ENCODE results near the gene PNRC2. TPM values are rescaled to one million over a fixed set of nuclear protein-coding genes. Genes with fewer than 3 reads are reported as not detected.

PNRC2 gene
- total and polyA plus RNA-seq, 2 of the 13 experiments (the other 11 are each of a cell fraction or from before 2014, with no cell fraction given), result 74.9 to 97.5 TPM

DNA sequence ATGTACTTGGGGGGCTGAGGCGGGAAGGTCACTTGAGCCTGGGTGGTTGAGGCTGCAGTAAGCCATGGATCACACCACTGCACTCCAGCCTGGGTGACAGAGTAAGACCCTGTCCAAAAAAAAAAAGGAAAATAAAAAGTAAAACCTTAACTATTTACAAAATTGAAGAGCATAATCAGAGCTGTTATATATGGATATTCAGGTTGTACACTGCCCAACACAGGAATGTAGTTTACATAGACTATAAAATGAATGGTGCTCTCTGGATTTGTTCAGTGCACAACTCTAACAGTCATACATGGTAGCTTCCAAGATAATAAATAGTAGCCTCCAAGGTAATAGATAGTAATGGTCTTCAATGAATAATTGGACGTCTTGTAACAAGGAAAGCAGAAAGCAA is 43.1 kb downstream of the PNRC2 start:
- H2AFZ ChIP-seq (ENCODE audit: low read length), result no peak overlapping the region
- POLR2A ChIA-PET, result interaction anchor here (0.9 to 4.0 kb wide), 9 partner anchors 9 to 178 kb away, joined by 3 to 63 read pairs (median 6); partner anchors contain the start of genes HMGCL, PNRC2 and SRSF10
- H3K79me2 ChIP-seq (ENCODE audit: insufficient read depth, low read length), result no peaks in the 10 kb centered on the region
- ATAC-seq (no peak), DNase-seq (ENCODE audit: low spot score) (no peak), FAIRE-seq (no peak)
- H3K9ac ChIP-seq (ENCODE audit: insufficient read depth, low read depth, low read length), result no peak overlapping the region
- CTCF ChIA-PET (ENCODE audit: low intra/inter-chr PET ratio, low total read pairs), result no interaction called here
- H4K20me1 ChIP-seq (ENCODE audit: insufficient read depth, low read length), result no peaks in the 10 kb centered on the region
- no peaks in the 10 kb centered on the region for H3K9me3 ChIP-seq (ENCODE audit: low read length)
- H3K27me3 ChIP-seq (ENCODE audit: control insufficient read depth in 1 of 2, insufficient read depth in 2 of 2, low read length in 2 of 2), result no peaks in the 10 kb centered on the region
- peak overlapping the region; percentile 80; the same call in 1 of the 2 replicates for H3K4me2 ChIP-seq (ENCODE audit: low read depth, low read length)
- no peak overlapping the region for H3K4me3 ChIP-seq (replicated peaks in 1 of 3; ENCODE audit: insufficient read depth in 1 of 3, low read depth in 2 of 3, low read length in 3 of 3)
- in situ Hi-C loops (cut with HindIII; ENCODE audit: extremely low pct_ligation_motif_present, low pct_unique_long_range_greater_than_20kb), result no loop called here
- BruUV-seq (replicated peaks), result no TSS peak
- no peaks in the 10 kb centered on the region for H3K36me3 ChIP-seq (replicated peaks in 1 of 2; ENCODE audit: control insufficient read depth in 1 of 2, insufficient read depth in 2 of 2, low read length in 2 of 2)
- H3K27ac ChIP-seq (ENCODE audit: extremely low read length, insufficient read depth, low read length), result peak overlapping the region; percentile 71
- intact Hi-C loops (cut with micrococcal nuclease; ENCODE audit: unreplicated experiment), result loop anchor here (2.0 kb wide), 1 partner anchor 18 kb away; no protein-coding TSS in a partner anchor
- peaks cover 78% of the 10 kb centered on the region for H3K4me1 ChIP-seq (ENCODE audit: insufficient read depth, low read length)
- 63% methylated on average over 2 of the region's 2 CpGs for WGBS (ENCODE audit: low lambda C conversion rate)
- TF ChIP-seq ASH2L (IDR thresholded peaks at IDR 0.05; ENCODE audit: insufficient read length, low read depth, low read length) (no peak), KMT2B (CRISPR knock-in tag; IDR thresholded peaks at IDR 0.05) (no peak), ZBTB21 (CRISPR knock-in tag; IDR thresholded peaks at IDR 0.05) (no peak), SNRNP70 (IDR thresholded peaks at IDR 0.05; ENCODE audit: low read depth, low read length) (no peak)

GRCh38 chr1:24003331-24003972 is 43.8 kb downstream of the PNRC2 start:
- no TSS peak for BruUV-seq (replicated peaks)
- FAIRE-seq, result peak; percentile 87
- TF ChIP-seq ZNF577 (CRISPR knock-in tag; IDR thresholded peaks at IDR 0.05; ENCODE audit: borderline replicate concordance, low read depth), result no peak
- no peak; the same call in 1 of the 2 replicates for TF ChIP-seq HNF4G (IDR thresholded peaks at IDR 0.05; ENCODE audit: borderline replicate concordance, low read depth, low read length)
- 0 out of 2 replicates have a peak, but pooled peaks have one; percentile 52 for TF ChIP-seq HNF4G (CRISPR knock-in tag; IDR thresholded peaks at IDR 0.05; ENCODE audit: borderline replicate concordance, low read depth)
- TF ChIP-seq ARID2 (CRISPR knock-in tag; IDR thresholded peaks at IDR 0.05; ENCODE audit: borderline replicate concordance), result no peak
- peak; percentile 48; the same call in 1 of the 2 replicates for TF ChIP-seq MED1 (CRISPR knock-in tag; IDR thresholded peaks at IDR 0.05)
- TF ChIP-seq DR1 (CRISPR knock-in tag; IDR thresholded peaks at IDR 0.05), result no peak
- no peak for TF ChIP-seq CHCHD3 (CRISPR knock-in tag; IDR thresholded peaks at IDR 0.05)
- TF ChIP-seq SMAD9 (CRISPR knock-in tag; IDR thresholded peaks at IDR 0.05), result no peak
- TF ChIP-seq, protein P1, sequence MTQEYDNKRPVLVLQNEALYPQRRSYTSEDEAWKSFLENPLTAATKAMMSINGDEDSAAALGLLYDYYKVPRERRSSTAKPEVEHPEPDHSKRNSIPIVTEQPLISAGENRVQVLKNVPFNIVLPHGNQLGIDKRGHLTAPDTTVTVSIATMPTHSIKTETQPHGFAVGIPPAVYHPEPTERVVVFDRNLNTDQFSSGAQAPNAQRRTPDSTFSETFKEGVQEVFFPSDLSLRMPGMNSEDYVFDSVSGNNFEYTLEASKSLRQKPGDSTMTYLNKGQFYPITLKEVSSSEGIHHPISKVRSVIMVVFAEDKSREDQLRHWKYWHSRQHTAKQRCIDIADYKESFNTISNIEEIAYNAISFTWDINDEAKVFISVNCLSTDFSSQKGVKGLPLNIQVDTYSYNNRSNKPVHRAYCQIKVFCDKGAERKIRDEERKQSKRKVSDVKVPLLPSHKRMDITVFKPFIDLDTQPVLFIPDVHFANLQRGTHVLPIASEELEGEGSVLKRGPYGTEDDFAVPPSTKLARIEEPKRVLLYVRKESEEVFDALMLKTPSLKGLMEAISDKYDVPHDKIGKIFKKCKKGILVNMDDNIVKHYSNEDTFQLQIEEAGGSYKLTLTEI (CRISPR knock-in tag; conservative IDR thresholded peaks at IDR 0.05), result no peak
- no peak for TF ChIP-seq ZNF33A (CRISPR knock-in tag; IDR thresholded peaks at IDR 0.05; ENCODE audit: borderline replicate concordance)
- TF ChIP-seq ZNF274 (CRISPR knock-in tag; IDR thresholded peaks at IDR 0.05), result no peak

More at GRCh38 chr1:24003331-24003972, 43.8 kb downstream of the PNRC2 start:
- in situ Hi-C loops (cut with HindIII; ENCODE audit: extremely low pct_ligation_motif_present, low pct_unique_long_range_greater_than_20kb), result no loop called here
- ATAC-seq (peak; percentile 81), DNase-seq (ENCODE audit: low spot score) (peak; percentile 86)
- H2AFZ ChIP-seq (ENCODE audit: low read length), result no peak overlapping the region
- H3K36me3 ChIP-seq (replicated peaks in 1 of 2; ENCODE audit: control insufficient read depth in 1 of 2, insufficient read depth in 2 of 2, low read length in 2 of 2), result no peaks in the 10 kb centered on the region
- WGBS (ENCODE audit: low lambda C conversion rate), result 2% methylated on average over 4 of the region's 4 CpGs
- no peaks in the 10 kb centered on the region for H3K9me3 ChIP-seq (ENCODE audit: low read length)
- H3K79me2 ChIP-seq (ENCODE audit: insufficient read depth, low read length), result no peaks in the 10 kb centered on the region
- H3K4me3 ChIP-seq (replicated peaks in 1 of 3; ENCODE audit: insufficient read depth in 1 of 3, low read depth in 2 of 3, low read length in 3 of 3), result peak overlapping the region in 2 of 3 experiments; percentile 31 to 46; a peak in 3 of 6 replicates
- peak overlapping the region; percentile 61 for H3K9ac ChIP-seq (ENCODE audit: insufficient read depth, low read depth, low read length)
- H3K27me3 ChIP-seq (ENCODE audit: control insufficient read depth in 1 of 2, insufficient read depth in 2 of 2, low read length in 2 of 2), result no peaks in the 10 kb centered on the region
- peaks cover 81% of the 10 kb centered on the region for H3K4me1 ChIP-seq (ENCODE audit: insufficient read depth, low read length)
- CTCF ChIA-PET (ENCODE audit: low intra/inter-chr PET ratio, low total read pairs), result no interaction called here
- no peaks in the 10 kb centered on the region for H4K20me1 ChIP-seq (ENCODE audit: insufficient read depth, low read length)
- H3K27ac ChIP-seq (ENCODE audit: extremely low read length, insufficient read depth, low read length), result peak overlapping the region; percentile 71
- POLR2A ChIA-PET, result interaction anchor here (1.2 to 4.0 kb wide), 8 partner anchors 9 to 178 kb away, joined by 4 to 63 read pairs (median 8); partner anchors contain the start of genes HMGCL, PNRC2 and SRSF10
- intact Hi-C loops (cut with micrococcal nuclease; ENCODE audit: unreplicated experiment), result loop anchor here (2.0 kb wide), 1 partner anchor 17 kb away; no protein-coding TSS in a partner anchor
- H3K4me2 ChIP-seq (ENCODE audit: low read depth, low read length), result peak overlapping the region; percentile 80
